Right hindlimb (tissue), 1 donor: ENCODE measurements around the gene TTC29.
A peak's percentile ranks its signal among the peaks of the same experiment; 100 is the strongest.

Experiments
- DNase-seq: peaks from one replicate; pipeline ENCODE4 v3.0.0-alpha.2; 2018

Gene TTC29, protein sequence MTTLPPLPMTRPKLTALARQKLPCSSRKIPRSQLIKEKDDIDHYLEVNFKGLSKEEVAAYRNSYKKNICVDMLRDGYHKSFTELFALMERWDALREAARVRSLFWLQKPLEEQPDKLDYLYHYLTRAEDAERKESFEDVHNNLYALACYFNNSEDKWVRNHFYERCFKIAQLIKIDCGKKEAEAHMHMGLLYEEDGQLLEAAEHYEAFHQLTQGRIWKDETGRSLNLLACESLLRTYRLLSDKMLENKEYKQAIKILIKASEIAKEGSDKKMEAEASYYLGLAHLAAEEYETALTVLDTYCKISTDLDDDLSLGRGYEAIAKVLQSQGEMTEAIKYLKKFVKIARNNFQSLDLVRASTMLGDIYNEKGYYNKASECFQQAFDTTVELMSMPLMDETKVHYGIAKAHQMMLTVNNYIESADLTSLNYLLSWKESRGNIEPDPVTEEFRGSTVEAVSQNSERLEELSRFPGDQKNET

GRCh38 chr4:146945556-146946374 is at the start of gene TTC29:
TSS of gene TTC29 (minus strand) at chr4:146945864. CDS start at chr4:146939895, 5,969 bp downstream.
- peak; percentile 94 for DNase-seq

GRCh38 chr4:146981651-146982050 is 36.0 kb upstream of the TTC29 start:
- DNase-seq, result no peak

DNA sequence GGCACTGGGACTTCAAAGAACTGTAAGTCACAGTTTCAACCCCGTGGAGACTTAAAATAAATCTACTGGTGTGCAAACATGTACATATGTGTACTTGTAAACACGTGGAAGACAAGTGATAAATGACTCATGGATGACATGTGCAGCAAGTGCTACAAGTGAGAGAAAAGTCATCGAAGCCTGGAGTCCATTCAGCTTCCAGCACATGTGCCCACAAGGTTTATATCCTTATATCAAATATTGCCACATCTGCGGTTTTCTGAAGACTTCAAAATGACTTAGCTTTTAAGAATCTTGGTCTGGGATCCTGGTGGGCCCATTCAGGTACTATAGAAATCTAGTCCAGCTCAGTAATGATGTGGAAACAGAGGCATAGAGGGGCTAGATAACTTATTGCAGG is 33.0 kb upstream of the TTC29 start:
- DNase-seq, result no peak

DNA sequence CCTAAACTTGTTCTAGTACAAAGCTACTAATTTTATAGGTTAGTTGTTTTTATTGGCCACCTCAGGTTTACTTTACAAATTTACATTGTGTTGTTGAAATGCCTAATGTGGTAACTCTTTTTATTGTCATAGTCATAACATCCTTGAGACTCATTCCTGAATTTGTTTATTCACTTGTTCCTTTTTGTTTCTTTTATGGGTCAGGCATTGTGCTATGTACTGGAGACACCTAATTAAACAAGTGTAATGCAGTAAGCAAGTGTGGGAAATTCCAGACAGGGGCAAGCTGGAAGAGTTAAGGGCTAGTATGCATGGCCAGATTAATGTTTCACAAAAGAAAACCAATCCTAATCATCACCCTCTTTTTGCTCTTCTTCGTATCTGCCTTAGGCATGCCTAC is 30.5 kb upstream of the TTC29 start:
- DNase-seq, result no peak

- no peak for DNase-seq
Measured at GRCh38 chr4:146975527-146975926, 29.9 kb upstream of the TTC29 start.

- DNase-seq, result no peak
Measured at GRCh38 chr4:146975036-146975435, 29.4 kb upstream of the TTC29 start.

DNA sequence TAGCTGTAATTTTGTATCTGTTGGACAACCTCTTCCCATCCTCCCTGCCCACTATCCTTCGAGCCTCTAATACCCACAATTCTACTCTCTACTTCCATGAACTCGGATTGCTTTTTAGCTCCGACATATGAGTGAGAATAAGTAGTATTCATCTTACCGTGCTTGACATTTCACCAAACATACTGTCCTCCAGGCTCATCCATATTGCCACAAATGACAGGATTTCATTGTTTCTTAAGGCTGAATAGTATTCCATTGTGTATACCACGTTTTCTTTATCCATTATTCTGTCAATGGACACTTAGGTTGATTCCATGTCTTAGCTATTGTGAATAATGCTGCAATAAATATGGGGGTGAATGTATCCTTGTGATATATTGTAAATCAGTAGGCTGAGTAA is 26.4 kb upstream of the TTC29 start:
- no peak for DNase-seq

- no peak for DNase-seq
Measured at GRCh38 chr4:146969126-146969525, 23.5 kb upstream of the TTC29 start.

DNA sequence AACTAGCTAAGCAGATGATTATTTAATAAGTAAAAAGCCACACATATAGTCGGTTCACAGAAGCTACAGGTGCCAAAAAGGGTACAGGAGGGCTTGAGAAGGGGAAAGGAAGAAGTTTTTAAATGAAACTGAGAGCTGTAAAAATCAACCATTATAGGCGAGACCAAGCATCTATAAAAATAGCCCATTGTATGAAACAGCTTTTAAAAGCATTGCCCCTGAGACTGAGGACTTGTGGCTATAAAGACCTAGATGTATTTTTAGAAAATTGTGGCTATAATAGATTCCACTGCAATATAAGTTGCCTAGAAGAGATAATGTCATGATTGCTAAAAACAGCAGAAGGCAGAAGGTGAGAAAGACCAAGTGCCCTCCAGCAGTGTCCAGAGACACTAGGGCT is 15.0 kb upstream of the TTC29 start:
- DNase-seq, result no peak

DNA sequence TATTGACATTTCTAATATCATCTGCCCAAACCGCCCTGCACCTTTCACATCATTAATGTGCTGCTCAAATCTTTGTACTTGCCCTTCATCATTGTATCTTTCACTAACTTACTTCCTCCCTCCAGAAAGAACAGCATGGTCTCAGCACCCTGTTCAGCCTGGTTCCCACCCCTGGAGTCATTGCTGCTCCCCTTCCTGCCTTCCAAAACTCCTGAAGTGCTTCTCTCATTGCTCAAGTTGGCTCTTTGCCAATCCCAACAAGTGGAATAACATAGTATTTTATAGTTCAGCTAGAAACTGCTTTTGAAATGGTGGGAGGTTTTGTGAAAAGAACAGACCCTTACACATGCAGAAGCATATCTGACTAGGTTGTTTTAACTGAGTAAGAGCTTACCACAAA is 14.0 kb upstream of the TTC29 start:
- DNase-seq, result no peak

- DNase-seq, result no peak
Measured at GRCh38 chr4:146957237-146957636, 11.6 kb upstream of the TTC29 start.

- no peak for DNase-seq
Measured at GRCh38 chr4:146952896-146953295, 7.2 kb upstream of the TTC29 start.

- no peak for DNase-seq
Measured at GRCh38 chr4:146949559-146949958, 3.9 kb upstream of the TTC29 start.

GRCh38 chr4:146943691-146944375 is 1.8 kb downstream of the TTC29 start:
- DNase-seq, result no peak

DNA sequence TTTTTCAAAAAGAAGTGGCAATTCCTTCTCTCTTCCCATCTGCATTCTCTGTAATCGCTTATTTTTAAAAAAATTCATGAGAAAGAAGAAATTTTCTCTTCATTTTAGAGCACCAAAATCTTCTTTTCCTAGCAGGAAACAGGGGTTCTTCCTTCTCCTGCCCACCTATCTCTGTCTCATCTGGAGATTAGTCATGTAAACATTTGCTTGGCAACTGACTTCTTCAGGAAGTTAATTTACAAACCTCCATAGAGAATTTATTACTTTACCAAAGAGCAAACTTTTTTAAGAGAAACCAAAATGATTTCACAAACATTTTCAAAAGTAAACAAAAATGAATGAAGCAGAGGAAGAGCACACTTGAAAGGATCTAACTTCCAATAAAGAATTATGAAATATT is 13.5 kb downstream of the TTC29 start:
- DNase-seq, result no peak

DNA sequence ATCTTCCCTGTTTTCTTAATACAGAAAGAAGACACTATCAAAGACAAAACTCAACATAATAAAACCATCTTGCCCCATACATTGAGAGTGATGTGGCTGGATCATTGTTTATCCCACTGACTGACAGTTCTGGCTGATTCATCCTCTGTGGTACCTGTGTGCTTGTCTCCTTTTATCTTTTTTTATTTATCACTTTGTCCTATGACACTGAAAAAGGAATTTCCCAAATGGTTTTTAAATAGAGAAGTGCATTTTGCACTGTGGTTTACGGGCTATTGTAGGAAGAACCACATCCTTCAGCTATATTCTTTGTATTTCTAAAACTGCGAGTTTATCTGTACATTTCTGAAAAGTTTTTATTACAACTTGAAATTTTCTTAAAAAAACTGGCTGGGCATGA is 15.0 kb downstream of the TTC29 start:
- no peak for DNase-seq

- DNase-seq, result no peak
Measured at GRCh38 chr4:146927695-146928094, 18.0 kb downstream of the TTC29 start.

- DNase-seq, result no peak
Measured at GRCh38 chr4:146916479-146917076, 29.1 kb downstream of the TTC29 start.

- no peak for DNase-seq
Measured at GRCh38 chr4:146915132-146915531, 30.5 kb downstream of the TTC29 start.

- no peak for DNase-seq
Measured at GRCh38 chr4:146900295-146900694, 45.4 kb downstream of the TTC29 start.

GRCh38 chr4:146890301-146890700 is 55.4 kb downstream of the TTC29 start:
- no peak for DNase-seq

DNA sequence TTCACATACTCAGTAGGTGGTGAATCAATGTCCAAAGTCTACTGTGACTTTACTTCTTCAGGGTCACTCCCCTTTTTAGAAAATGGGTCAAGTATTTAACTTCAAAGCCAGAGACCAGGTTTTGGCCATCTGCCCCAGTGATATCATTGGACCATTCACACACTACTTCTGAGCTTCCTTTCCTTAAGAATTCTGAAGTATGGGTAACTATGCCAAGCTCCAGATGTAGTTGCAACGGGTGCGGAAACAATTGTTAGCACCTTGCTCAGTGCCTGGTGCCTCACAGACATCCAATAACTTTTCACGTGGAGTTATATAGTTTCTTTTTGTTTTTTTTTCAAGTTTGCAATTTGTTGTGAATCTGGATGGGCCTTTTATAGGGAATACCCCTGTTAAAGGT is 62.6 kb downstream of the TTC29 start:
- no peak for DNase-seq

DNA sequence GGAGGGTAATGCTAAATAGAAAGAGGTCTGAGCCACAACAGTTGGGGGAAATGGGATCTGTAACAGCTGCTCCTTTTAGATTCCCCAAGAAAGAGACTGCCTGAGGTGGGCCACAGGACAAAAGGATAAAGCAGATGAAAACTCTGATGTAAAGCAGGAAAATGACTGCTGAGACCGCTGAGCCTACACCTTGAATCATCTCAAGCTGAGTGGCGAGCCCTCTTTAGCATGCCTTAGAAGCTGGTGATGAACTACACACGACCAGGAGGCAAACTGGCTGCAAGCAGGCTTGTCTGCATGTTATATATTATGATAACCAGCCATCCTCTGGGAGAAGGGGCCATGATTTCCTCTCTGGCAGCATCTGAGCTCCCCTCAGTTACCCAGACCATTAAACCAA is 88.4 kb downstream of the TTC29 start:
- DNase-seq, result no peak
